ENCODE data around the gene SOHLH1.

- TF ChIP-seq POLR2AphosphoS5 (IDR thresholded peaks at IDR 0.05; ENCODE audit: borderline replicate concordance, low read depth, low read length): no peak
- TF ChIP-seq EZH2 (IDR thresholded peaks at IDR 0.05): no peak
- no peak for TF ChIP-seq FOXP2 (optimal IDR thresholded peaks at IDR 0.05; ENCODE audit: control extremely low read depth, extremely low read length, insufficient read depth)
These were observed 45.2 kb upstream of the SOHLH1 start for GRCh38 chr9:135744333-135745070.

Data from SK-N-MC (cell line).